Measurements from ENCODE around the gene METTL23. TPM values are rescaled to one million over a fixed set of nuclear protein-coding genes. Genes with fewer than 3 reads are reported as not detected.
A peak's percentile ranks its signal among the peaks of the same experiment; 100 is the strongest.

The METTL23 gene
- total RNA-seq, 1 experiment from 2014 or later: 57.8 TPM

DNA sequence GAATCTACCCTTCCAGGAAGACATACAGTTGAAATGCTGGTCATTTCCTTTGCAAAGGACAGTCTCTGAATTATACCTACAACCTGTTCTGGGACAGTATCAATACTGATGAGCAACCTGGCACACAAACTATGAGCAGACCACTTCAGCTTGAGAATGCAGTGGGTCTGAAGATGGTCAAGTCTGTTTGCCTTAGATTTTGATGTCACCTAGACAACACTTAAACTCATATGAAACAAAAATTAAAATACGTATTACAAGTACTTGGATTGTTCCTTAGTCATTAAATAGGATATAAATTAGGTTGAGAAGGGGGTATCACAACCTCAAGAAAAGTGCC lies 6.9 kb downstream of the METTL23 start:
- Histone ChIP-seq H3K9me2 (ENCODE audit: insufficient read depth) (no peaks in the 10 kb centered on the region), H3K4me3 (replicated peaks in 1 of 2; ENCODE audit: low read depth in 1 of 2, low read length in 2 of 2) (no peak overlapping the region), H3K9ac (ENCODE audit: low read length) (no peak overlapping the region), H2AFZ (ENCODE audit: low read depth, low read length, poor library complexity, severe bottlenecking) (no peak overlapping the region), H3K27ac (ENCODE audit: low read depth, low read length) (peak overlapping the region; percentile 9; the same call in 1 of the 2 replicates), H4K20me1 (ENCODE audit: insufficient read depth) (peaks cover 39% of the 10 kb centered on the region), H3K27me3 (ENCODE audit: insufficient read depth, low read length) (no peaks in the 10 kb centered on the region), H3K36me3 (ENCODE audit: control insufficient read depth in 1 of 2, insufficient read depth in 2 of 2, low read length in 2 of 2) (peaks cover 39 to 52% of the 10 kb centered on the region in 2 experiments), H3K4me1 (ENCODE audit: control insufficient read depth in 1 of 2, insufficient read depth in 2 of 2, low read length in 2 of 2) (peaks cover 12 to 29% of the 10 kb centered on the region in 2 experiments), H3K9me3 (ENCODE audit: control insufficient read depth in 1 of 2, insufficient read depth in 1 of 2, low read depth in 1 of 2, low read length in 2 of 2) (no peaks in the 10 kb centered on the region), H3K4me2 (ENCODE audit: low read length) (peak overlapping the region; percentile 1; the same call in 1 of the 2 replicates), H3K79me2 (ENCODE audit: insufficient read depth, low read length) (peaks cover 81% of the 10 kb centered on the region)
- BruUV-seq (replicated peaks): no TSS peak
- TF ChIP-seq SP1 (IDR thresholded peaks at IDR 0.05; ENCODE audit: low read depth) (no peak), JUND (IDR thresholded peaks at IDR 0.05) (peak; percentile 24; the same call in 1 of the 2 replicates)
- no peak for ATAC-seq
- ChIA-PET RAD21 (ENCODE audit: low non-redundant PET in 1 of 2, low total read pairs in 2 of 2, uncharacterized antibody in 2 of 2, unreplicated experiment in 2 of 2) (no interaction called here), CTCF (interaction anchor here (1.4 kb wide), 1 partner anchor 322 kb away, joined by 3 read pairs; no protein-coding TSS in a partner anchor), POLR2A (interaction anchor here (1.2 to 1.5 kb wide), 2 partner anchors 11 to 20 kb away, joined by 4 to 5 read pairs; no protein-coding TSS in a partner anchor)
- no peak for DNase-seq (ENCODE audit: low read depth, low spot score)
- intact Hi-C loops (cut with micrococcal nuclease): no loop called here

DNA sequence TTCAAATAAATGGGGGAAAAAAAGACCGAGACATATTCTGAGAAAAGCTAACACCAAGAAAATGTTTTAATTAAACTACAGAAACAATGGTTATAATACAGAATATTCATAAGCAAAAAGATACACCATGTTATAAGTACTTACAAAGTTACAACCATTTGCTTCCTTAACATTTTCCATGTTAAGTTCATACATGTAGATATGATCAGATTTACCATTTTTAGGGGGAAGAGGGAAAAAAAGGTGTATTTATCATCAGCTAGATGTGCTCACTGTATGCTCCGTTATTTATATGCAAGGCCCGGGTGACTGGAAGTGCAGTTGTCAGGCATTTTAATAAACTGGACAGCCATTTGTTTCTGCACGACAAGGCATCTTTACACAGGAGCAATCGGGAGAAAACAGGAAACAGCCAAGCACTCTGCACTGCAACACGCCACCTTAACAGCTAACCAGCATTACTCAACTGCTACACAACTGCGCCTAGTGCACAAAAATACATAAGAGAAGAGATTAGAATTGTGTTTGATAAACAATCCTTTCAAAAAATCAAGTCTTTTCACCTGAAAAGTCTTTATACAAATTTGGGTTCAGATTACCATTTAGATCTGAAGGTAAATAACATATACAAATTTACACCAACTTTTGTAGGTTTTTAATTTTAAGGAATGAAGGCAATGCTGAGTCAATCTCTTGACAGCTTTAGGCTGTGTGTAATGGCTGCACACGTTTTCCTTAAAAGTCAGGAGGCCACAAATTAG lies 7.6 kb downstream of the METTL23 start:
- Histone ChIP-seq H2AFZ (ENCODE audit: low read depth, low read length, poor library complexity, severe bottlenecking) (no peak overlapping the region), H3K9me2 (ENCODE audit: insufficient read depth) (no peaks in the 10 kb centered on the region), H3K9me3 (ENCODE audit: control insufficient read depth in 1 of 2, insufficient read depth in 1 of 2, low read depth in 1 of 2, low read length in 2 of 2) (no peaks in the 10 kb centered on the region), H3K36me3 (ENCODE audit: control insufficient read depth in 1 of 2, insufficient read depth in 2 of 2, low read length in 2 of 2) (peaks cover 39 to 52% of the 10 kb centered on the region in 2 experiments), H3K27ac (ENCODE audit: low read depth, low read length) (peak overlapping the region; percentile 92; the same call in 1 of the 2 replicates), H3K9ac (ENCODE audit: low read length) (peak overlapping the region; percentile 97), H3K4me2 (ENCODE audit: low read length) (peak overlapping the region; percentile 83), H3K27me3 (ENCODE audit: insufficient read depth, low read length) (no peaks in the 10 kb centered on the region), H3K4me3 (replicated peaks in 1 of 2; ENCODE audit: low read depth in 1 of 2, low read length in 2 of 2) (peak overlapping the region in 1 of 2 experiments; percentile 71; a peak in 2 of 4 replicates), H4K20me1 (ENCODE audit: insufficient read depth) (peaks cover 39% of the 10 kb centered on the region), H3K4me1 (ENCODE audit: control insufficient read depth in 1 of 2, insufficient read depth in 2 of 2, low read length in 2 of 2) (peaks cover 16 to 34% of the 10 kb centered on the region in 2 experiments), H3K79me2 (ENCODE audit: insufficient read depth, low read length) (peaks cover 75% of the 10 kb centered on the region)
- TF ChIP-seq, protein P1, sequence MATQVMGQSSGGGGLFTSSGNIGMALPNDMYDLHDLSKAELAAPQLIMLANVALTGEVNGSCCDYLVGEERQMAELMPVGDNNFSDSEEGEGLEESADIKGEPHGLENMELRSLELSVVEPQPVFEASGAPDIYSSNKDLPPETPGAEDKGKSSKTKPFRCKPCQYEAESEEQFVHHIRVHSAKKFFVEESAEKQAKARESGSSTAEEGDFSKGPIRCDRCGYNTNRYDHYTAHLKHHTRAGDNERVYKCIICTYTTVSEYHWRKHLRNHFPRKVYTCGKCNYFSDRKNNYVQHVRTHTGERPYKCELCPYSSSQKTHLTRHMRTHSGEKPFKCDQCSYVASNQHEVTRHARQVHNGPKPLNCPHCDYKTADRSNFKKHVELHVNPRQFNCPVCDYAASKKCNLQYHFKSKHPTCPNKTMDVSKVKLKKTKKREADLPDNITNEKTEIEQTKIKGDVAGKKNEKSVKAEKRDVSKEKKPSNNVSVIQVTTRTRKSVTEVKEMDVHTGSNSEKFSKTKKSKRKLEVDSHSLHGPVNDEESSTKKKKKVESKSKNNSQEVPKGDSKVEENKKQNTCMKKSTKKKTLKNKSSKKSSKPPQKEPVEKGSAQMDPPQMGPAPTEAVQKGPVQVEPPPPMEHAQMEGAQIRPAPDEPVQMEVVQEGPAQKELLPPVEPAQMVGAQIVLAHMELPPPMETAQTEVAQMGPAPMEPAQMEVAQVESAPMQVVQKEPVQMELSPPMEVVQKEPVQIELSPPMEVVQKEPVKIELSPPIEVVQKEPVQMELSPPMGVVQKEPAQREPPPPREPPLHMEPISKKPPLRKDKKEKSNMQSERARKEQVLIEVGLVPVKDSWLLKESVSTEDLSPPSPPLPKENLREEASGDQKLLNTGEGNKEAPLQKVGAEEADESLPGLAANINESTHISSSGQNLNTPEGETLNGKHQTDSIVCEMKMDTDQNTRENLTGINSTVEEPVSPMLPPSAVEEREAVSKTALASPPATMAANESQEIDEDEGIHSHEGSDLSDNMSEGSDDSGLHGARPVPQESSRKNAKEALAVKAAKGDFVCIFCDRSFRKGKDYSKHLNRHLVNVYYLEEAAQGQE (IDR thresholded peaks at IDR 0.05; ENCODE audit: low read depth): no peak
- TF ChIP-seq SIN3A (IDR thresholded peaks at IDR 0.05; ENCODE audit: low read depth) (peak; percentile 19; the same call in 1 of the 2 replicates), POLR2AphosphoS5 (IDR thresholded peaks at IDR 0.05; ENCODE audit: low read depth, low read length) (peak; percentile 40)
- CTCF ChIA-PET: no interaction called here
- RAD21 ChIA-PET (ENCODE audit: low non-redundant PET in 1 of 2, low total read pairs in 2 of 2, uncharacterized antibody in 2 of 2, unreplicated experiment in 2 of 2): no interaction called here
- no TSS peak for BruUV-seq (replicated peaks)
- POLR2A ChIA-PET: interaction anchor here (0.6 to 1.2 kb wide), 2 partner anchors 11 to 172 kb away, joined by 3 to 4 read pairs; no protein-coding TSS in a partner anchor
- intact Hi-C loops (cut with micrococcal nuclease): no loop called here
- no peak for ATAC-seq
- DNase-seq (ENCODE audit: low read depth, low spot score): no peak

Measured in HCT116 (cell line).